Activated gamma-delta T cell treated with Interleukin-2 at 50 U/mL for 16 hours (primary cell): ENCODE data around the gene NR2F1.

ENCODE experiments used
- DNase-seq: peaks from one replicate; pipeline ENCODE4 v3.0.0-alpha.2; 2020

The NR2F1 gene

DNA sequence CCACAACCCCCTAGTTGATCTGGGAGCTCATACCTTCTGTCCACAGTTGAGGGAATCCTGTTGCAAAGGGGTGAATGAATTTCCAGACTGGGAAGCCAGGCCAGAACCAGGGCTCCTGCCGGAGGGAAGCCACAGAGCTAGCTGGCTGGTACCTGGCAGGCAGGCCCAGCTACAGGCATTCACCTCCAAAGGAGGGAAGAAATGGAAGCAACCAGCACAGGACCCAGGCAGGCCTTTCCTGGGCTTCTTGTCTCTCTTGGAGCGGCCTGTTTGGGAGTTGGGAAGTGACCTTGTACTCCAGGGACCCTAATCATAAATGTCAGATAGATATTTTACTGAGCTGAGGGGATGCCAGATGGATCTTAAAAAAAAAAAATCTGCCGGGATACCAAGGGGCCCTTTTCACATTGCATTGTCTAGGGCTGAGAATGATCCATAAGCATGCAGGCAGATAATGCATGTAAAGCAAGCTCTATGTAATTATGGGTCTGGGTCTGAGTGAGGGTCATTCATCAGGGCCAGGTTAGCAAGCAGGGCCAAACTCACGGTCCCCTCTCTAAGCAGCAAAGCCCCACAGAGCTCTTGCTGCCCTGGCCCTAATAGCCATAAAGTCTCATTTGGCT, 8.4 kb downstream of the NR2F1 start:
- no peak for DNase-seq

- DNase-seq, result no peak
Measured at GRCh38 chr5:93592883-93593282, 9.9 kb downstream of the NR2F1 start.

DNA sequence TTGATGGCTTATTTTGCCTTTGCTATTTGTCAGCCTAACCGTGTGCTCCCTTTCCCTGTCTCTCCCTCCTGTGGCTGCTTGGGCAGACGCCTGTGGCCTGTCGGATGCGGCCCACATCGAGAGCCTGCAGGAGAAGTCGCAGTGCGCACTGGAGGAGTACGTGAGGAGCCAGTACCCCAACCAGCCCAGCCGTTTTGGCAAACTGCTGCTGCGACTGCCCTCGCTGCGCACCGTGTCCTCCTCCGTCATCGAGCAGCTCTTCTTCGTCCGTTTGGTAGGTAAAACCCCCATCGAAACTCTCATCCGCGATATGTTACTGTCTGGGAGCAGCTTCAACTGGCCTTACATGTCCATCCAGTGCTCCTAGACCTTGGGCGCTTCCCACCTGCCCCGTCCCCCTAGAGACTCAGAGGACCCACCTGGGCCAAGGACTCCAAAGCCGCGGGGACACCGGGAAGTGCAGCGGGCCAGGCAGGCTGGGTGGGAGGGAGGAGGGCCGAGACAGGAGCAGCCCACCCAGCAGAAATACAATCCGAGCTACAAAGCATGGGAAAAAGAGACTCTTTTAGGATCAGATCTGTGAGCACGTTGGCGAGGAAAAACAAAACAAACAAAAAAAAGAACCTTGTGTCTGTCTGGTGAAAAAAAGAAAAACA, 10.6 kb downstream of the NR2F1 start:
- DNase-seq, result no peak

GRCh38 chr5:93594591-93595419, 11.8 kb downstream of the NR2F1 start:
- no peak for DNase-seq

- no peak for DNase-seq
Measured at GRCh38 chr5:93595420-93596147, 12.6 kb downstream of the NR2F1 start.

DNA sequence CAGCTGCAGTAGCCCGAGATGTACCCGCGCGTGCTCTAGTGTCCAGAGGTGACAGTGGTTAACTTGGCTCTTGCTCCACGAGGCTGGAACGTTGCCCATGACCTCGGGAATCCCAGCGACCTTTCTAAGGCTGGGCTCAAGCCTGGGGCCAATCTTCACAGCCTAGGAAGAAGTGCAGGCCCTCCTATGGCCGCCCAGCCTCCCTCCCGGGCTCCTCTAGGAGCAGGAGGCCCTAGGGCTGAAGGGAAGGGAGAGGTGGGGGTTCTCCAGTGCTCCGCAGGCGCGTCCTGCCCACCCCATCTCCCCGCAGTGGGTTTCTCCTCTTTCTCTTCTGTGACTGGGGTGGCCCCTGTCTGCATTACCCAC, 13.3 kb downstream of the NR2F1 start:
- no peak for DNase-seq

DNA sequence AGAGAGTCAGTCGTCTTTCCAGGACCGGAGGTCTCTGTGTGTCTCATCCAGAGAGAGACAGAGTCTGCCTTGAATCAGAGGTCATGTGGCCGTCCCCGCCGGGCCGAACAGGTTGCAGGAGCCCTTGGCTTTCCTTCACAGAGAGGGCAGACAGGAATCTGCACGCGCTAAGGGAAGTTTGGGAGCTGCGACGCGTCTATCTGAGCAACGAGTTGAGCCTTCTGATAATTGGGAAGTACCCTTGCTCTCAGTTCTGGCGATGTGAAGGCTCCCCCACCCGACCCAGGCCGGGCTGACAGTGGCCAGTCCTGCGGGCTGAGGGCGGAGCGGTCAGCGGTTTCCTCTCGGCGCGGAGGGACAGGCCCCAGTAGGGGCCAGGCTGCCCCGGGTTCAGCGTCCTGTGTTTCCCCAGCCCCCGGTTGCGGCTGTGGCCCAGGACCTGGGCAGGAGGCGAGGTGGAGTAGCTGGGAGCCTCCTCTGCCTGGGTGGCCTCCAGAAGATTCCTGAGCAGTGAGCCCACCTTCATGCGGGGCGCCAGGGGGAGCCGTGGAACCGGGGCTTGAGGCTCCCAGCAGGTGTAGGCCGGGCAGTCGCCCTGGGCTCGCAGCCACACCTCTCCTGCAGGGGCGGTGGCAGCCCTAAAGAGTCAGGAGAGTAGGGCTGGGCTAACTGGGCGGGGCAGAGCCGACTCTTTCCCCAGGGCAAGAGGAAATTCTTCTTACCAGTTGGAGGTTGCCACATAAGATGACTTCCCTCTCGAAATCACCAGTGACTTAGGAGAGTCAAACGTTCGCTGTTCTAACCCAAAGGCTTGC, 13.9 kb downstream of the NR2F1 start:
- DNase-seq, result no peak

- DNase-seq, result no peak
Measured at GRCh38 chr5:93598091-93599000, 15.3 kb downstream of the NR2F1 start.

GRCh38 chr5:93599001-93599379, 16.0 kb downstream of the NR2F1 start:
- no peak for DNase-seq

DNA sequence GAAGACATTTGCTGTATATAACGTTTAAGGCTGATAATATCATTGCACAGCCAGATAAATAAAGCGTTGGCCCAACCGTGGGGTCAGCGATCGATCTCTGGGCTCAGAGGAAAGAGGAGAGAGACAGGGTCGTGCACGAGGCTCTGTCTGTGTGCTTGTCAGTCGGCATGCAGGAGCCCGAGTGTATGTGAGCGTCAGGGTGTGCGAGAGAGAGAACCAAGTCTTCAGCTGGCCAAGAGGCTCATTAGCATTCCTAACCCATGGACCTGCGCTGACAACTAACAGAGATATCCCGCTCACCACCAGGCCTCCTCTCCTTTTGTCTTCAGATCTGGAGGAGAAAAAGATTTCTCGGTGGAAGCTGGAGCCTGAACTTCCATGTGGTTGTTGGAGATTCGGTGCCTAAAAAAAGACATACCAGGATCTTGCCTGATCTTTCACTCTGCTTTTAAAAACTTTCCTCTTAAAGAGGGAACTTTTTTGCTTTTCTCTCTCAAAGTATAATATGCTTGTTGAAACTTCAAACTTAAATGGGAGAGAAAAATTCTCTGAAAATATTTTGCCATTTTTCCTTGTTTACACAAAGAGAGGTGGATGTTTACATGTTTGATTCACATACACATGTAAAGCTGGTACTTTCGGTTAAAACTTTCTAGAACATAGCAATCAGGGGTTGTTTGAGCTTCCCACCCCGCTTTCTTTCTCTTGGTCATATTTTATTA, 16.5 kb downstream of the NR2F1 start:
- DNase-seq, result no peak

DNA sequence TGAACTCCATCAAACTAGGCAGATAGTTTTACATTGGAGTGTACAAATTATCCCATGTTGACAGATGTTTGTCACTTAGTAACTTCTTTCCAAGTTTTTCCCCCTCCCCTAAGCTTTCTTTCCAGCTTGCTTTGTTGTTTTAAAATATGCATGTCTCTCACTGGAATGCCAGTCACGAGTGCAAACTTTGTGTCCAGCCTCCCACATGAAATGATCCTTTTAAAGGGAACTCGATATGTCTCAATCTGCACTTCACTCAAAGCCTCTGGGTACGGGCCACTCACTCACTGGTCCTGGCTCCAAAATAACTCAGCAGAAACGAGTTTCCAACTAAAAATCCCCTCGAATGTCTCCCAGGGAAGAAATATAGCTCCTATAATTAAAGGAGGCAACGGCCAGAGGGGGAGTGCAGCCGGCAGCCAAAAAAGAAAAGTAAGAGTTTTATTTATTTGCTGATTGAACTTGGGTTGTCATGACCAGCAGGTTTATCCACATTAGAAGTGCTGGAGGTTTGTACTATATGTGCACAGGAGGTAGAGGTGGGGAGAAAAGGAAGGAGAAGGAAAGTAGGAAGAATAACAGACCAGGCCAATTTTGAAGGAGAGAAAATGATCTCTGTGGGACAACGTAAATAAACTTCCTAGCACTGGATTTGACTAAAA, 17.5 kb downstream of the NR2F1 start:
- DNase-seq, result no peak

DNA sequence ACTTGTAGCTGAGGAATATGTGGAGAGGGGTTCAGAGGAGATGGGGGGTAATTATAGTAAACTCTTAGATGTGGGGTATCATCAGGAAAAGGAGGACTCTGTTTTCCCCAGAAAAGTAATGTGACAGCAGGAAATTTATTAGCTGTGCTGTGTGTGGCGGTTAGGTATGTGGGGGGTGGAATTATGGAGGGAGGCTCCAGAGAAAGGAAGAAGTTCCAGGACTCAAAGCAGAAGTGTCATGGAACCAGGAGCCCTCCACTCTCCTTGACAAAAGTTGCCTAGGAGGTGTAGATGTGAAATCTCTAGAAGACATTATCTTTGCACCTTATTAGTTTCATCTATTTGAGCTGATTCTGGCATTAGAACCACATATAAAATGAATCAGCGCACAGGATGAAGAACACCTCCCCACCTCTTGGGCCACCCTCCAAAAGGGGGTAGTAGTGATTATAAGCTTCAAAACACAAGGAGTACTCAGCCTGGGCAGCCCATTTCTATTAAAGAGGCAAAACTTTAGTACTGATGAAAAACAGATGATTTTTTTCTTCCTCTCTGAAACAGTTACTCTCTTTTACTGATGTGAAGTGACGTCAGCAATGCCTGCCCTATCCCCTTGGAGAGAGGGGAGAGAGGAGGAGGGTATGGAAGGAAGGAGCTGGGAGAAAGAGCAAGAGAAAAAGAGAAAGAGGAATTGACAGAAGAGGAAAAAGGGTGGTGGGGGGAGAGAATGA, 18.2 kb downstream of the NR2F1 start:
- no peak for DNase-seq

- no peak for DNase-seq
Measured at GRCh38 chr5:93601802-93602155, 18.8 kb downstream of the NR2F1 start.

DNA sequence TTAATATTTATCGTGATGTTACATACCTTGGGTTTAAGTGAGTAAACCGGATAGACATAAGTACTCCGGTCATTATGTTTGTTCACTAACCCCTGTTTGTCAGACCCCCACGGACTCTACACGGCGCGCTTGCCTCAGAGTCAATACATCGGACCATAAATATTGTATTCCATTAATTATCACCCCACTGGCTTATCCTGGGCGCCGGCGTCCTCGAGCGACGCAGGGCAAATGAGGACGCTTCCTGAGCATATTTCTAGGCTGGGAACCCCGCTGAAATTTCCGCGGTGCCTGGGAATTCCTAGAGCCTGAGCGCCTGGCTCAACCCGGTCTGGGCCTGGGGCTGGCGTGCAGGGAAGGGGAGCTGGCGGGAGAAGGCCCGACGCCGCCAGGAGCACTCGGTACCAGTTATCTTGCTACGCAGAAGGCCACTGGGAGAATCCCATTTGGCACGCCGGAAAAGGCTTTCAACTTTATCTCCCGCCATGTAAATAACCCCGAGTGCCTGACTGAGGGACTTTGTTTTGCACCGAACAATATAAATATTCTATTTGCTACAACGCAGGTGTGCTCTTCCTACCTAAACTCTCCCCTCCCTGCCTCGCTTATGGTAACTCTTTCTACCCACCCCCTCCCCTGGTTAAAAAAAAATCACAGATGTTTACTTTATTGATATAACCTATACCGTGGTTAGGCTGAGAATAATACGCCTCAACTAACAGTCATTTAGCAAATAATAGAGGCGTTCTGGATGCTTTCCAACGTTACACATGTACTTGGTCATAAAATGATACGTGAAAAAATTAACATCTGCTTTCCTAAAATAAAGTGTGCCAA, 19.4 kb downstream of the NR2F1 start:
- DNase-seq, result no peak

DNA sequence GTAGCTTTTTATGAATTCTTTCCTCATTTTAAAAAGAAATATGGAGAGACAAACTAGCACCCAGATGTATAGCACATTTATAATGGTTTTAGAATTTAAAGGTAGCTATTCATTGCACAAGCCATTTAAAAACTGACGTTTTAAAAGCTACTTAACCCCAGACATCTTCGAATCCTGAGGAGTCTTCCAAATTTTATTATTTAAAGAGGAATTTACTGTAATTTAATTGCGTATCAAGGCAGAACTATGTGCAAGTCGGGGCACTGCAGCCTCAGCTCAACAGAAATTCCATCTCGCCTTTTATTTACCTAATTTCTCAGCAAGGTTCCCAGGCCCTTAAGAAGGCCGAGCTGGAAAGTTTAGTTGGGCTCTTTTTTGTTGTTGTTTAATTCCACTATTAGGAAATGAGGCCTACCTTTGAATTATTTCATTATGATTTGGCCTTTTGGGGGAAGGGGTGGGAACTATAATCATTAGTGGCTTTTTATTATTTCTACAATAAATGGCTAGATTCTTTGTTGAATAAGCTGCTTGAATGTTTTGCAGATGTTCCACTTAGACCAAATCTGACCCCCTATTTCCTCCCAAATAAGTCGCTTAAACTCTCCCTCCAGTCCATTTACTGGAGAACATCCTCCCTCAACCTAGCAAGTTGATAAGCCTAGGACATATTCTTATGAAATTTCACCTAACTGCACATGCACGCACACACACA, 20.2 kb downstream of the NR2F1 start:
- DNase-seq, result no peak

GRCh38 chr5:93603793-93604643, 21.0 kb downstream of the NR2F1 start:
- no peak for DNase-seq
